ENCODE measurements around the gene ABCG5.

- TF ChIP-seq EZH2 (IDR thresholded peaks at IDR 0.05; ENCODE audit: borderline replicate concordance) = no peak
- no peak for TF ChIP-seq CTCF (IDR thresholded peaks at IDR 0.05; ENCODE audit: poor library complexity)
Measured at GRCh38 chr2:43880471-43880870, 41.8 kb upstream of the ABCG5 start.
